HG02678 (cell line): Measurements from ENCODE around the gene TNFAIP8L1.

ENCODE experiments used
- ATAC-seq: cut with Tn5 transposase; IDR thresholded peaks from one replicate; pipeline ENCODE4 v1.9.1; 2021; ENCODE audit warnings: mild to moderate bottlenecking, moderate library complexity; ENCODE audit not compliant: unreplicated experiment

TNFAIP8L1 gene

GRCh38 chr19:4647676-4648644, 8.6 kb downstream of the TNFAIP8L1 start:
- no peak for ATAC-seq

- ATAC-seq: no peak
Observed at GRCh38 chr19:4649392-4650047, 10.2 kb downstream of the TNFAIP8L1 start.

GRCh38 chr19:4650159-4650558, 10.8 kb downstream of the TNFAIP8L1 start:
- ATAC-seq: no peak

- ATAC-seq: no peak
Observed at GRCh38 chr19:4652075-4652474, 12.8 kb downstream of the TNFAIP8L1 start.

GRCh38 chr19:4653793-4654436, 14.6 kb downstream of the TNFAIP8L1 start:
- ATAC-seq: no peak

- no peak for ATAC-seq
Observed at GRCh38 chr19:4654437-4655361, 15.4 kb downstream of the TNFAIP8L1 start.

- ATAC-seq: no peak
Observed at GRCh38 chr19:4656102-4656501, 16.8 kb downstream of the TNFAIP8L1 start.

- no peak for ATAC-seq
Observed at GRCh38 chr19:4657262-4657661, 17.9 kb downstream of the TNFAIP8L1 start.

- ATAC-seq: no peak
Observed at GRCh38 chr19:4657835-4658234, 18.5 kb downstream of the TNFAIP8L1 start.

GRCh38 chr19:4660181-4660791, 21.0 kb downstream of the TNFAIP8L1 start:
- no peak for ATAC-seq

- ATAC-seq: no peak
Observed at GRCh38 chr19:4660993-4661392, 21.7 kb downstream of the TNFAIP8L1 start.

GRCh38 chr19:4662020-4662695, 22.8 kb downstream of the TNFAIP8L1 start:
- ATAC-seq: no peak

- ATAC-seq: no peak
Observed at GRCh38 chr19:4662812-4663211, 23.5 kb downstream of the TNFAIP8L1 start.

GRCh38 chr19:4664642-4665041, 25.3 kb downstream of the TNFAIP8L1 start:
- ATAC-seq: no peak

GRCh38 chr19:4669723-4670480, 30.6 kb downstream of the TNFAIP8L1 start, which contains the start of gene MYDGF:
TSS of gene MYDGF (minus strand) at chr19:4670342. CDS start at chr19:4670334, 8 bp downstream.
- peak; percentile 98 for ATAC-seq

GRCh38 chr19:4671185-4671851, 32.0 kb downstream of the TNFAIP8L1 start:
- no peak for ATAC-seq

- ATAC-seq: no peak
Observed at GRCh38 chr19:4673216-4673615, 33.9 kb downstream of the TNFAIP8L1 start.

- ATAC-seq: no peak
Observed at GRCh38 chr19:4673726-4674125, 34.4 kb downstream of the TNFAIP8L1 start.
